ENCODE measurements around the gene MYL7.
"Not testable (repeated sequence)": the region's sequence is repeated elsewhere in the genome, so short reads cannot be mapped to it uniquely, and the experiment has no call there.

The MYL7 gene

DNA sequence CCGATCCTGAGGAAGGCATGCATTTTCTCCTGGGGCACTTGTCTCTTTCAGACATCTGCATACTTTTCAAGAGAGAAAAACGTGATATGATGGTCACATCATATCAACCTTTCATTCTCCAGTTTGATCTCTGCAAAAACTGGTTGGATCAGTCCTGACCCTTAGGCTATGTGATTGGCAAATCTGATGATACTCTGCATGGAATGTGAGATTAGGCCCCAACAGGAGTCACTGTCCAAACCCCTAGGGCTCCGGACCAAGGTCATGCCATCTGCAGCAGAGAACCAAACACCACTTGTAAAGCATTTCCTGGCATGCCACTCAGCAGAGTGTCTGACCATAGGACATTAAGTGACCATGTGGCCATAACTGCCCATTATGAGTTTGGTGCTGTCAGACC lies 39.5 kb upstream of the MYL7 start:
- no peak for DNase-seq
- TF ChIP-seq, protein P1, sequence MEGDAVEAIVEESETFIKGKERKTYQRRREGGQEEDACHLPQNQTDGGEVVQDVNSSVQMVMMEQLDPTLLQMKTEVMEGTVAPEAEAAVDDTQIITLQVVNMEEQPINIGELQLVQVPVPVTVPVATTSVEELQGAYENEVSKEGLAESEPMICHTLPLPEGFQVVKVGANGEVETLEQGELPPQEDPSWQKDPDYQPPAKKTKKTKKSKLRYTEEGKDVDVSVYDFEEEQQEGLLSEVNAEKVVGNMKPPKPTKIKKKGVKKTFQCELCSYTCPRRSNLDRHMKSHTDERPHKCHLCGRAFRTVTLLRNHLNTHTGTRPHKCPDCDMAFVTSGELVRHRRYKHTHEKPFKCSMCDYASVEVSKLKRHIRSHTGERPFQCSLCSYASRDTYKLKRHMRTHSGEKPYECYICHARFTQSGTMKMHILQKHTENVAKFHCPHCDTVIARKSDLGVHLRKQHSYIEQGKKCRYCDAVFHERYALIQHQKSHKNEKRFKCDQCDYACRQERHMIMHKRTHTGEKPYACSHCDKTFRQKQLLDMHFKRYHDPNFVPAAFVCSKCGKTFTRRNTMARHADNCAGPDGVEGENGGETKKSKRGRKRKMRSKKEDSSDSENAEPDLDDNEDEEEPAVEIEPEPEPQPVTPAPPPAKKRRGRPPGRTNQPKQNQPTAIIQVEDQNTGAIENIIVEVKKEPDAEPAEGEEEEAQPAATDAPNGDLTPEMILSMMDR (IDR thresholded peaks at IDR 0.05; ENCODE audit: low read depth, low read length, missing control alignments): no peak
- Histone ChIP-seq H3K4me3 (ENCODE audit: low read depth, low read length) (no peak overlapping the region), H3K36me3 (replicated peaks) (no peaks in the 10 kb centered on the region), H3K27ac (no peak overlapping the region), H3K27me3 (replicated peaks) (no peaks in the 10 kb centered on the region)
- in situ Hi-C loops (cut with HindIII; ENCODE audit: low pct_ligation_motif_present, low sequenced_read_pairs): no loop called here

DNA sequence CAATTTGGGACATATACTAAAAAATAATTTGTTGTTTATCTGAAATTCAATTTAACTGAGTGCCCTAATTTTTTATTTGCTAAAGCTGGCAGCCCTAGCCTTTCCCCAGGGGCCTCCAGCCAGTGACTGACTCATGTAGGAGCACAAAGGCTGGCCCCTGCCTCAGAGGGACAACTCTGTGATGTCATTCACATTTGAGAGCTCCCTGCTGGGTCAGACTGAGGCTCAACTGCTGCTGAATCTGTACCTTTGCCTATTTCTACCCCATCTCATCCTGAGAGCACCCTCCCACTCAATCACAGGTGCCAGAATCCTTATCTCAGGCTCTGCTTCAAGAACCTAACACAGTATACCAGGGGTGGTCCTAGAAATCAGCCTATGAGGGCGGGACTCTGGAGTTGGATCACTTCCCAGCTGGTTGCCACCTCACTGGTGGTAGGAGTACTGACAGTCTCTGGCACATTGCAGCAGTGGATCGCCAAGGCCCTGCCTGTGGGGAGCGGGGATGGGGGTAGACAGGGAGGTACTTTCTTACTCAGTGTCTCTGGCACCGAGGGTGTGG lies 36.5 kb upstream of the MYL7 start:
- no peak overlapping the region for H3K4me3 ChIP-seq (ENCODE audit: low read depth, low read length)
- H3K36me3 ChIP-seq (replicated peaks): no peaks in the 10 kb centered on the region
- peak; percentile 28 for DNase-seq
- TF ChIP-seq, protein P1 (IDR thresholded peaks at IDR 0.05; ENCODE audit: low read depth, low read length, missing control alignments): no peak
- in situ Hi-C loops (cut with HindIII; ENCODE audit: low pct_ligation_motif_present, low sequenced_read_pairs): no loop called here
- no peaks in the 10 kb centered on the region for H3K27me3 ChIP-seq (replicated peaks)
- H3K27ac ChIP-seq: no peak overlapping the region

DNA sequence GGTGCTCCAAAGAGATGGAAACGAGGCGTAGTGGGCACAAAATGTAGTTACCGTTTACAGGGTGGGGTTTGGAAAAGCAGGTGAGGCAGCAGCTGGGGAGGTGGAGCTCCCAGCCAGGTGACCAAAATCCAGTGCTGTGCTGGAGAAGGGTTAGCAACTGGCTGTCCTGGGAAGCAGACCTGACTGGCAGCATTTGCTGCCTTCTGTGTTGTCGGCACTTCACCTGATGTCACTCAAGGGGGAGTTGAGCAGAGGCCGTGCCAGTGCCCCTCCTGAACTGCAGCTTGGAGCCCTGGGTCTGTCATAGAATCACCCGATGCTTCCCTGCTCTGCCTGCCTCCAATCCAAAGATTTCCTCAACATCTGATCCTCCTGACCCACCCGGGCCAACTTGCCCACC lies 35.4 kb upstream of the MYL7 start:
- no peak for DNase-seq
- H3K4me3 ChIP-seq (ENCODE audit: low read depth, low read length): no peak overlapping the region
- H3K27ac ChIP-seq: no peak overlapping the region
- no peaks in the 10 kb centered on the region for H3K27me3 ChIP-seq (replicated peaks)
- TF ChIP-seq, protein P1 (IDR thresholded peaks at IDR 0.05; ENCODE audit: low read depth, low read length, missing control alignments): no peak
- in situ Hi-C loops (cut with HindIII; ENCODE audit: low pct_ligation_motif_present, low sequenced_read_pairs): no loop called here
- no peaks in the 10 kb centered on the region for H3K36me3 ChIP-seq (replicated peaks)

DNA sequence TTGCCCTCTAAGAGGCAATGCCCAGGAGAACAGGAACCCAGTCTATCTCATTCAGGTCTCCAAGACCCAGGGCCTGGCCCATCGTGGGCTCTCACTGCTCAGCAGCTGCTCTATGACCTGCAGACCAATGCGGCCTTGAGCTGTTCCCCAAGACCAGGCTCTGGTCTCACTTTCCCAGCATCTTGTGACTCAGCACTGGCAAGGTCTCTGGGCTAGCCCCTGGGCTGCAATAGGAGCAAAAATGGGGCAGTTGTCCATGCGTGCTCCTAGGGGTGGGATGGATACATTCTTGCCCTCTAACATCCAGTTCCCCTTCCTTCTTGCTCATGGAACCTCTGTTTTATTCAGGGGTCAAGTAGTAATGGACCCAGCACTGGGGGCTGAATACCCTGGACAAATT lies 34.6 kb upstream of the MYL7 start:
- TF ChIP-seq, protein P1 (IDR thresholded peaks at IDR 0.05; ENCODE audit: low read depth, low read length, missing control alignments): no peak
- Histone ChIP-seq H3K4me3 (ENCODE audit: low read depth, low read length) (no peak overlapping the region), H3K36me3 (replicated peaks) (no peaks in the 10 kb centered on the region), H3K27me3 (replicated peaks) (no peaks in the 10 kb centered on the region), H3K27ac (no peak overlapping the region)
- in situ Hi-C loops (cut with HindIII; ENCODE audit: low pct_ligation_motif_present, low sequenced_read_pairs): no loop called here
- DNase-seq: no peak

DNA sequence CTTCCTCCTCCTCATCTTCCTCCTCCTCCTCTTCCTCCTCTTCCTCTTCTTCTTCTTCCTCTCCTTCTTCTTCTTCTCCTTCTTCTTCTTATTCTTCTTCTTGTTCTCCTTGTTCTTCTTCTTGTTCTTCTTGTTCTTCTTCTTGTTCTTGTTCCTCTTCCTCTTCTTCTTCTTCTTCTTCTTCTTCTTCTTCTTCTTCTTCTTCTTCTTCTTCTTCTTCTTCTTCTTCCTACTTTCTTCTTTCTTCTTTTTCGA lies 33.5 kb upstream of the MYL7 start:
- H3K36me3 ChIP-seq (replicated peaks); DNase-seq; H3K27me3 ChIP-seq (replicated peaks); H3K4me3 ChIP-seq (ENCODE audit: low read depth, low read length); H3K27ac ChIP-seq; in situ Hi-C loops (cut with HindIII; ENCODE audit: low pct_ligation_motif_present, low sequenced_read_pairs): not testable (repeated sequence)

DNA sequence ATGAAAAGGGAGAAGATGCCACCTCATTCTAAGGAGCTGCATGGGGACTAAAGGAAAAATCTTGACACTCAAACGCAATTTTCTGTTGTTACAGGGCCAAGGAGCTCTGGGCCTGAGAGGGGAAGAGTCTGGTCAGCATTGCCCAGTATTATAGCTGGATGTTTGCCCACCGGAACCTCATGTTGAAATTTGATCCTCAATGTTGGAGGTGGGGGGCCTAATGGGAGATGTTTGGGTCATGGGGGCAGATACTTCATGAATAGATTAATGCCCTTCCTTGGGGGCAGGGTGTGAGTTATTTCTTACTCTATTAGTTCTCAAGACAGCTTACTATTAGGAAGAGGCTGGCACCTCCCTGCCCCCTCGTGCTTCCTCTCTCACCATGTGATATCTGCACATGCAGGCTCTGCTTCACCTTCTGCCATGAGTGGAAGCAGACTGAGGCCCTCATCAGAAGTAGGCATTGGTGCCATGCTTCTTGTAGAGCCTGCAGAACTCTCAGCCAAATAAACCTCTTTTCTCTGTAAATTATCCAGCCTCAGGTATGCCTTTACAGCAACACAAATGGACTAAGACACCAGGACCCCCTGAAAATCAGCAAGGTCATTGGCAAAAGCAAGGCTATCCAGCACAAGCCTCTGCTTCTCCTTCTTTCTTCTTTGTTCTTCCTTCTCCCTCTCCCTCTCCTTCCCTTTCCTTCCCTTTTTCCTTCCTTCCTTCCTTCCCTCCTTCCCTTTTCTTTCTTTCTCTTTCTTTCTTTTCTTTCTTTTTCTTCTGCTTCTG lies 33.0 kb upstream of the MYL7 start:
- H3K36me3 ChIP-seq (replicated peaks): no peaks in the 10 kb centered on the region
- no peak for DNase-seq
- in situ Hi-C loops (cut with HindIII; ENCODE audit: low pct_ligation_motif_present, low sequenced_read_pairs): no loop called here
- no peak overlapping the region for H3K4me3 ChIP-seq (ENCODE audit: low read depth, low read length)
- H3K27ac ChIP-seq: no peak overlapping the region
- TF ChIP-seq, protein P1 (IDR thresholded peaks at IDR 0.05; ENCODE audit: low read depth, low read length, missing control alignments): no peak
- H3K27me3 ChIP-seq (replicated peaks): no peaks in the 10 kb centered on the region

All from brain microvascular endothelial cell (primary cell).